Cardiac muscle cell (in vitro differentiated cells and primary cell): Measurements from ENCODE around the gene POP7. TPM values are rescaled to one million over a fixed set of nuclear protein-coding genes. Genes with fewer than 3 reads are reported as not detected.

ENCODE experiments used
- DNase-seq, 2 donors: peaks; one replicate each; pipeline versions ENCODE4 v3.0.0 to v3.0.0-alpha.2; 2010 to 2017; ENCODE audit warnings: low read depth in 1 of 2, low spot score in 1 of 2
- H3K27ac ChIP-seq: fragments of 200-600 bp; sonication (generic); 2 replicates; pipeline ENCODE4 v1.5.1; 2016
- H3K27me3 ChIP-seq: fragments of 200-600 bp; sonication (generic); 2 replicates; pipeline ENCODE4 v1.6.0; 2016; ENCODE audit warnings: control low read depth
- H3K36me3 ChIP-seq: fragments of 200-600 bp; sonication (generic); 2 replicates; pipeline ENCODE4 v1.5.1; 2016; ENCODE audit warnings: control low read depth
- H3K4me1 ChIP-seq: fragments of 200-600 bp; sonication (generic); 2 replicates; pipeline ENCODE4 v1.8.1; 2017; ENCODE audit warnings: low read depth, mild to moderate bottlenecking, mixed run types
- H3K4me3 ChIP-seq: fragments of 200-600 bp; sonication (generic); 2 replicates; pipeline ENCODE4 v1.5.1; 2016; ENCODE audit warnings: mild to moderate bottlenecking
- H3K9me3 ChIP-seq: fragments of 200-600 bp; sonication (generic); 2 replicates; pipeline ENCODE4 v1.5.1; 2017; ENCODE audit warnings: low read depth, mild to moderate bottlenecking, control low read depth
- CTCF ChIP-seq: IDR thresholded peaks from 2 replicates; pipeline ENCODE4 v1.5.1; 2012; ENCODE audit warnings: low read depth, mild to moderate bottlenecking, low read length
- polyA plus RNA-seq: library from polyadenylated mRNA; unstranded; fragments of >200 nt; fragmentation: Nextera tagmentation; extraction: Ambion mirVana; gene quantifications from 2 replicates; pipeline ENCODE4 v1.2.1, GENCODE V29; 2016
- total RNA-seq: library from RNA; depleted of rRNA; stranded (reverse); fragments of >200 nt; gene quantifications from 2 replicates; pipeline ENCODE4 v1.2.3, GENCODE V29; 2016

Gene POP7
- total and polyA plus RNA-seq, 2 experiments from 2014 or later, result 30.6 to 68.3 TPM

- no peaks in the 10 kb centered on the region for H3K27me3 ChIP-seq
- H3K4me1 ChIP-seq, result no peaks in the 10 kb centered on the region
- no peaks in the 10 kb centered on the region for H3K9me3 ChIP-seq
- DNase-seq, result no peak
- no peak for TF ChIP-seq CTCF
- H3K4me3 ChIP-seq, result no peak overlapping the region
- no peak overlapping the region for H3K27ac ChIP-seq
- no peaks in the 10 kb centered on the region for H3K36me3 ChIP-seq
These were observed 30.8 kb downstream of the POP7 start for GRCh38 chr7:100736671-100737070.

GRCh38 chr7:100739934-100740333 is 34.0 kb downstream of the POP7 start:
- H3K27ac ChIP-seq, result no peak overlapping the region
- no peaks in the 10 kb centered on the region for H3K4me1 ChIP-seq
- H3K4me3 ChIP-seq, result no peak overlapping the region
- no peak for TF ChIP-seq CTCF
- no peaks in the 10 kb centered on the region for H3K9me3 ChIP-seq
- DNase-seq, result no peak
- H3K27me3 ChIP-seq, result no peaks in the 10 kb centered on the region
- H3K36me3 ChIP-seq, result no peaks in the 10 kb centered on the region

DNA sequence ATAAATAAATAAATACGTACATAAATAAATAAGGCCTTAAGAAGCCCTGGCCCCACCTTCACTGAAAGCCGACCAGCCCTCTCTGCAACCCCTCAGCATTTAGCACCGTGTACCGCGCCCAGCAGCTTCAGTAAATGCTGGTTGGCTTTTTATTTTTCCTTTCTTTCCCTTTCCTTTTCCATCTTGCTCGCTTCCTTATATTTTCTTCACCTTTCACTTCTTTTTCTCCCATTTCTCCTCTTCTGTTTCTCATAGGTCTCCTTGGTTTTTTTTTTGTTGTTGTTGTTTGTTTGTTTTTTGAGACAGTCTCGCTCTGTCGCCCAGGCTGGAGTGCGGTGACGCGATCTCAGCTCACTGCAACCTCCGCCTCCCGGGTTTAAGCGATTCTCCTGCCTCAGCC is 38.7 kb downstream of the POP7 start:
- no peaks in the 10 kb centered on the region for H3K4me1 ChIP-seq
- no peaks in the 10 kb centered on the region for H3K27me3 ChIP-seq
- DNase-seq, result no peak
- TF ChIP-seq CTCF, result no peak
- no peaks in the 10 kb centered on the region for H3K9me3 ChIP-seq
- H3K27ac ChIP-seq, result no peak overlapping the region
- no peak overlapping the region for H3K4me3 ChIP-seq
- no peaks in the 10 kb centered on the region for H3K36me3 ChIP-seq

- no peak for TF ChIP-seq CTCF
- no peak overlapping the region for H3K4me3 ChIP-seq
- no peaks in the 10 kb centered on the region for H3K36me3 ChIP-seq
- peak in 1 of 2 donors; percentile 93 for DNase-seq
- no peaks in the 10 kb centered on the region for H3K9me3 ChIP-seq
- H3K27ac ChIP-seq, result no peak overlapping the region
- no peaks in the 10 kb centered on the region for H3K27me3 ChIP-seq
- H3K4me1 ChIP-seq, result no peaks in the 10 kb centered on the region
These were observed 39.3 kb downstream of the POP7 start for GRCh38 chr7:100745184-100745583.

GRCh38 chr7:100752994-100753393 is 47.1 kb downstream of the POP7 start:
- Histone ChIP-seq H3K4me3 (no peak overlapping the region), H3K9me3 (no peaks in the 10 kb centered on the region), H3K27me3 (no peaks in the 10 kb centered on the region), H3K36me3 (no peaks in the 10 kb centered on the region), H3K4me1 (no peaks in the 10 kb centered on the region), H3K27ac (no peak overlapping the region)
- DNase-seq, result no peak
- no peak for TF ChIP-seq CTCF

- Histone ChIP-seq H3K4me3 (no peak overlapping the region), H3K36me3 (no peaks in the 10 kb centered on the region), H3K27me3 (no peaks in the 10 kb centered on the region), H3K27ac (no peak overlapping the region), H3K4me1 (no peaks in the 10 kb centered on the region), H3K9me3 (no peaks in the 10 kb centered on the region)
- peak in 1 of 2 donors; percentile 16 for DNase-seq
- no peak for TF ChIP-seq CTCF
These were observed 47.8 kb downstream of the POP7 start for GRCh38 chr7:100753750-100754149.
